Gastroesophageal sphincter (tissue), 4 donors: ENCODE results near the gene NFYC. TPM values are rescaled to one million over a fixed set of nuclear protein-coding genes. Genes with fewer than 3 reads are reported as not detected.

Experiments used
- ATAC-seq: fragments of 150-250 bp; one replicate; pipeline ENCODE4 v1.9.1; 2016; ENCODE audit warnings: mild to moderate bottlenecking, moderate library complexity
- H3K27ac ChIP-seq, 4 donors: fragments of 200-600 bp; sonication (generic) in 3 of 4; 1 replicate in 3 of 4; 2 replicates in 1 of 4; pipeline ENCODE4 v1.5.1; 2016 to 2019
- H3K27me3 ChIP-seq: fragments of 200-600 bp; sonication (generic); one replicate; pipeline ENCODE4 v1.5.1; 2019
- H3K36me3 ChIP-seq, 2 donors: fragments of 200-600 bp; sonication (generic); one replicate each; pipeline ENCODE4 v1.5.1; 2019; ENCODE audit warnings: control low read depth in 1 of 2
- H3K4me1 ChIP-seq, 3 donors: fragments of 200-600 bp; sonication (generic); 1 replicate in 2 of 3; 2 replicates in 1 of 3; pipeline ENCODE4 v1.5.1; 2016 to 2019; ENCODE audit warnings: control low read depth in 2 of 3
- H3K4me3 ChIP-seq, 2 donors: fragments of 200-600 bp; sonication (generic); one replicate each; pipeline ENCODE4 v1.5.1; 2019; ENCODE audit warnings: mild to moderate bottlenecking in 1 of 2, moderate library complexity in 1 of 2
- H3K9me3 ChIP-seq, 3 donors: fragments of 200-600 bp; sonication (generic); one replicate each; pipeline ENCODE4 v1.5.1; 2017 to 2019; ENCODE audit warnings: control low read depth in 2 of 3
- EP300 ChIP-seq: sonication (generic); formaldehyde crosslinking; IDR thresholded peaks from one replicate; pipeline ENCODE4 v1.6.1; 2017; ENCODE audit warnings: antibody characterized with exemption, mild to moderate bottlenecking
- POLR2A ChIP-seq, 2 donors: fragments of 450-650 bp; IDR thresholded peaks; one replicate each; pipeline ENCODE4 v1.6.1; 2017; ENCODE audit warnings: antibody characterized with exemption in 2 of 2, mild to moderate bottlenecking in 2 of 2, moderate library complexity in 1 of 2
- POLR2AphosphoS5 ChIP-seq: sonication (generic); formaldehyde crosslinking; IDR thresholded peaks from one replicate; pipeline ENCODE4 v1.6.1; 2017; ENCODE audit warnings: antibody characterized with exemption
- WGBS, 2 donors: methylation state at CpG; one replicate each; pipeline ENCODE4 v1.1.5; 2018; ENCODE audit warnings: low coverage in 1 of 2; 5-methylcytosine and 5-hydroxymethylcytosine counted together
- total RNA-seq, 4 donors: library from RNA; depleted of rRNA; stranded (reverse); fragments of >200 nt; gene quantifications; one replicate each; pipeline ENCODE4 v1.1.0, GENCODE V29; 2016
- TF ChIP-seq, protein P1 (sequence below), 4 experiments: fragments of 200-600 bp in 2 of 4; fragments of 450-650 bp in 2 of 4; sonication (generic) in 1 of 4; IDR thresholded peaks; one replicate each; pipeline ENCODE4 v1.5.1; 2017 to 2019; ENCODE audit warnings: antibody characterized with exemption in 4 of 4, mild to moderate bottlenecking in 2 of 4, moderate library complexity in 2 of 4

NFYC gene
- total RNA-seq, 4 donors from 2014 or later, result 32.4 to 54.2 (median 46.5) TPM

DNA sequence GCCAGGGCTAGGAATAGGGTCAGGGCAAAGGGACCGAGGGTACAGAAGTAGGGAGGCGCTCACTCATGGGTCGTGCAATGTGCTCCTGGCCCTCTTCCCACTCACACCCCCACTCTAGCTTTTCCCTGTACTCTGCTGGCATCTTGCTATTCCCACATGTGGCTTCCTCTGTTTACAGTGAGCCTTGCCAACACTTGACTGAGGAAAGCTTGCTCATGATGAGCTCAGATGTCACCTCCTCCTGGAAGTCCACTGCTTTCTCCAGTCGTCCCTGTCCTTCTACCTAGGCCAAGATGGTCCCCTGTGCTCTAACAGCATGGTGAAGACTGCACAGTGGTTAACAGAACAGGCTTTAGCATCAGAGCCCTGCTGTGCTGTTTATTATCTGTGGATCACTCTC, 18.1 kb upstream of the NFYC start:
- WGBS, 2 donors, result 80 to 86% methylated on average over 4 of the region's 4 CpGs
- TF ChIP-seq EP300, result no peak
- TF ChIP-seq, protein P1, sequence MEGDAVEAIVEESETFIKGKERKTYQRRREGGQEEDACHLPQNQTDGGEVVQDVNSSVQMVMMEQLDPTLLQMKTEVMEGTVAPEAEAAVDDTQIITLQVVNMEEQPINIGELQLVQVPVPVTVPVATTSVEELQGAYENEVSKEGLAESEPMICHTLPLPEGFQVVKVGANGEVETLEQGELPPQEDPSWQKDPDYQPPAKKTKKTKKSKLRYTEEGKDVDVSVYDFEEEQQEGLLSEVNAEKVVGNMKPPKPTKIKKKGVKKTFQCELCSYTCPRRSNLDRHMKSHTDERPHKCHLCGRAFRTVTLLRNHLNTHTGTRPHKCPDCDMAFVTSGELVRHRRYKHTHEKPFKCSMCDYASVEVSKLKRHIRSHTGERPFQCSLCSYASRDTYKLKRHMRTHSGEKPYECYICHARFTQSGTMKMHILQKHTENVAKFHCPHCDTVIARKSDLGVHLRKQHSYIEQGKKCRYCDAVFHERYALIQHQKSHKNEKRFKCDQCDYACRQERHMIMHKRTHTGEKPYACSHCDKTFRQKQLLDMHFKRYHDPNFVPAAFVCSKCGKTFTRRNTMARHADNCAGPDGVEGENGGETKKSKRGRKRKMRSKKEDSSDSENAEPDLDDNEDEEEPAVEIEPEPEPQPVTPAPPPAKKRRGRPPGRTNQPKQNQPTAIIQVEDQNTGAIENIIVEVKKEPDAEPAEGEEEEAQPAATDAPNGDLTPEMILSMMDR (IDR thresholded peaks at IDR 0.05), result no peak
- TF ChIP-seq POLR2A (IDR thresholded peaks at IDR 0.05), result no peak
- TF ChIP-seq POLR2AphosphoS5, result no peak
- ATAC-seq, result no peak
- H3K27ac ChIP-seq, result no peak overlapping the region
- H3K36me3 ChIP-seq, result no peaks in the 10 kb centered on the region
- peaks cover 0 to 21% (median 3%) of the 10 kb centered on the region in 3 donors for H3K4me1 ChIP-seq
- H3K9me3 ChIP-seq, result no peaks in the 10 kb centered on the region
- no peak overlapping the region for H3K4me3 ChIP-seq
- no peaks in the 10 kb centered on the region for H3K27me3 ChIP-seq

DNA sequence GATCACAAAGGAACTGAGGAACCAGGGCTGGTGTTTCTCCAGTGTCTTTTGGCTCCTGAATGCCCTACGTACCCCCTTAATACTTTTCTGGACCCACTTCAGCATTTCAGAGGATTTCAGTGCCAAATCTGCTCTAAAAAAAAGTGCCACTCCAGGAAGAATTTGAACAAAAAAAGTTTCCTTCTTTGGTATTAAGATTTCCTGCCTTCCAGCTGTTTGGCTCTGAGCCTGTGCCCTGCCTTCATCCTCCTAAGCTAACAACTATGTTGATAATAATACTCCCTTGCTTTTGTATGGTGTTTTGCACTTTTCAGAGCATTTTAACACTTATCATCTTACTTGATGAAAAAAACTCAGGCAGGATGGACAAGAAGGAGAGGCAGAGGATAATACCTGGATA, 15.0 kb upstream of the NFYC start:
- no peak for ATAC-seq
- Histone ChIP-seq H3K4me3 (no peak overlapping the region), H3K36me3 (no peaks in the 10 kb centered on the region), H3K4me1 (peaks cover 0 to 13% (median 0%) of the 10 kb centered on the region in 3 donors), H3K27ac (no peak overlapping the region), H3K9me3 (no peaks in the 10 kb centered on the region), H3K27me3 (no peaks in the 10 kb centered on the region)
- WGBS, 2 donors, result 20 to 30% methylated on average over 1 of the region's 1 CpG
- TF ChIP-seq POLR2AphosphoS5, result no peak
- no peak for TF ChIP-seq EP300
- TF ChIP-seq POLR2A (IDR thresholded peaks at IDR 0.05), result no peak
- TF ChIP-seq, protein P1 (IDR thresholded peaks at IDR 0.05), result no peak

DNA sequence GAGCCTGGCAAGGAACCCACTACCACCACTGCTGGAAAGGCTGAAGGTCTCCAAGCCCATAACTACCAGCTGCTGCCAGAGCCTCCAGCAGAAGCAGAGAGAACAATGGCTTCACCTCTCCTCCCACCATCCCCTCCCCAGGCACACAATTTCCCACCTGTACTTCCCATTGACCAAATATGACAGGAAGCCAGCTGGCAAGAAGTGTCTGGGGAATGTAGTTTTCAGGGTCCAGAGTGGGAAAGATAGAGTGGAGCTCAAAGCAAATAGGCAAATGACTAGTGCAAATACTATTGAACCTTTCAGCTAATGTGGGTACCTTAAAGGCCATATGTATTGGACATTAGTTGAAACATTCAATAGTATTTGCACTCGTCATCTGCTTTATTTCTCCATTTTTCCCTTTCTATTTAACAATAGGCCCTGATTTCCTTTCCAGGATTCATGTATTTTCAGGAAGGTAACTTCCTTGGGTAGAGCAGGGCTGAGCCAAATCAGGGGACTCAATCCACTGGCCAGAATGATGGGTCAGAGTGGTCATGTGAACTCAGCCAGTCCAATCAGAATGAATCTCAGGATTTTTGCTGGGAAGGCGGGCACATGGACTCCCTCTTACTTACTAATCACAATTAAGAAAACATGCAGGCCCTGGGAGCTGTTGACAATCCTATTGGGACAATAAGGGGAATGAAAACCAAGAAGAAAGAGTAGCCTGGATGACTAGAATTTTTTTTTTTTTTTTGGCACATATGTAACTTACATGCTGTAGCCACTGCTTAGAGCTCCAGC, 12.1 kb upstream of the NFYC start:
- Histone ChIP-seq H3K36me3 (no peaks in the 10 kb centered on the region), H3K4me1 (peaks cover 0 to 13% (median 0%) of the 10 kb centered on the region in 3 donors), H3K27ac (no peak overlapping the region), H3K27me3 (no peaks in the 10 kb centered on the region), H3K9me3 (no peaks in the 10 kb centered on the region), H3K4me3 (no peak overlapping the region)
- no peak for ATAC-seq
- 95 to 100% methylated on average over 1 to 2 of the region's 2 CpGs for WGBS, 2 donors
- TF ChIP-seq POLR2AphosphoS5 (no peak), EP300 (no peak), POLR2A (IDR thresholded peaks at IDR 0.05) (no peak)
- TF ChIP-seq, protein P1 (IDR thresholded peaks at IDR 0.05), result no peak

DNA sequence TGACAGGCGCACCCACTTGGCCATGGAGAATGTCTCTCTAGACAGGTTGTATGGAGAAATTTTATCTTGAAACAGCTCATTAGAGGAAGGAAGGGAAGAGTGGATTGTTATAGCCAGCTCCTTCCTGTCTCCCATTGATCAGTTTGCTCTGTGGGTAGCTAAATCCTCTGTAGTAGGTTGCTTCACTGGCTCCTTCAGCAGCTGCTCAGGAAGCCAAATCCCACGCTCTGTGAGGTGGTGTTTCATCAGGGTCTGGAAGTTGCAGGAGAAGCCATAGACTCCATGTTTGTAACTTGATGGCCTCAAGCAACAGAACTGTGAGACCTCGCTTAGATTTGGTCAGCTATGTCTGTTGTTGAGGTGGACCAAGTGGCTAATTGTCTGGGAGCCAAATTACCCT, 6.8 kb upstream of the NFYC start:
- TF ChIP-seq POLR2A (IDR thresholded peaks at IDR 0.05) (no peak), EP300 (no peak), POLR2AphosphoS5 (no peak)
- TF ChIP-seq, protein P1 (IDR thresholded peaks at IDR 0.05), result no peak
- peaks cover 0 to 18% of the 10 kb centered on the region in 2 donors for H3K36me3 ChIP-seq
- WGBS, 2 donors, result 88% methylated on average over 1 to 2 of the region's 3 CpGs
- no peaks in the 10 kb centered on the region for H3K27me3 ChIP-seq
- H3K9me3 ChIP-seq, result no peaks in the 10 kb centered on the region
- H3K4me1 ChIP-seq, result no peaks in the 10 kb centered on the region
- no peak overlapping the region for H3K27ac ChIP-seq
- no peak overlapping the region for H3K4me3 ChIP-seq
- no peak for ATAC-seq

DNA sequence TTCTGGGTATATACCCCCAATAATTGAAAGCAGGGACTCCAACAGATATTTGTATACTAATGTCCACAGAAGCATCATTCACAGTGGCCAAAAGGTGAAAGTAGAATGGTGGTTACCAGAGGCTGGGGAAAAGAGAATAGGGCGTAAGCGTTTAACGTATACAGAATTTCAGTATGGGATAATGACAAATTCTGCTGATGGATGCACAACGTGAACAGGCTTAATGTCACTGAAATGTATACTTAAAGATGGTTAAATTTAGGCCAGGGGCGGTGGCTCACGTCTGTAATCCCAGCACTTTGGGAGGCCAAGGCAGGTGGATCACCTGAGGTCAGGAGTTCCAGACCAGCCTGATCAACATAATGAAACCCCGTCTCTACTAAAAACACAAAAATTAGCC, 4.4 kb upstream of the NFYC start:
- no peak for ATAC-seq
- no peaks in the 10 kb centered on the region for H3K9me3 ChIP-seq
- TF ChIP-seq POLR2AphosphoS5 (no peak), POLR2A (IDR thresholded peaks at IDR 0.05) (no peak), EP300 (no peak)
- TF ChIP-seq, protein P1 (IDR thresholded peaks at IDR 0.05), result no peak
- peaks cover 0 to 15% (median 3%) of the 10 kb centered on the region in 3 donors for H3K4me1 ChIP-seq
- WGBS, 2 donors, result 86 to 89% methylated on average over 6 to 7 of the region's 7 CpGs
- no peak overlapping the region for H3K27ac ChIP-seq
- peaks cover 0 to 18% of the 10 kb centered on the region in 2 donors for H3K36me3 ChIP-seq
- no peaks in the 10 kb centered on the region for H3K27me3 ChIP-seq
- no peak overlapping the region for H3K4me3 ChIP-seq
